AG04449 (cell line): ENCODE data around the gene CAMP.

ENCODE experiments used
- CTCF ChIA-PET: fragments of 350-600 bp; formaldehyde crosslinking; extraction: SDS; loops from one replicate; lab custom pipeline; 2021; ENCODE audit warnings: antibody characterized with exemption; lab: Yijun Ruan, JAX
- POLR2A ChIA-PET: fragments of 400-600, 350-600 bp; formaldehyde crosslinking; extraction: SDS; loops from one replicate; lab custom pipeline; 2020; ENCODE audit warnings: antibody characterized with exemption, inconsistent platforms; lab: Yijun Ruan, JAX
- DNase-seq: peaks from one replicate; pipeline ENCODE4 v3.0.0-alpha.2; 2010; ENCODE audit warnings: low read depth, low spot score
- H3K4me3 ChIP-seq: 2 replicates; pipeline ENCODE4 v1.5.1; 2011; ENCODE audit warnings: low read depth, mild to moderate bottlenecking, control low read depth, low read length
- TF ChIP-seq, protein P1 (sequence below): IDR thresholded peaks from one replicate; pipeline ENCODE4 v1.5.1; 2011; ENCODE audit warnings: mild to moderate bottlenecking, moderate library complexity, low read length, control low read depth, inconsistent platforms; ENCODE audit not compliant: insufficient read depth; ENCODE audit errors: missing control alignments

CAMP gene

GRCh38 chr3:48189321-48189720 is 34.0 kb upstream of the CAMP start:
- no peak for DNase-seq
- POLR2A ChIA-PET, result no interaction called here
- no peak overlapping the region for H3K4me3 ChIP-seq
- CTCF ChIA-PET, result interaction anchor here (1.8 kb wide), 1 partner anchor 247 kb away, joined by 11 read pairs; no protein-coding TSS in a partner anchor
- TF ChIP-seq, protein P1, sequence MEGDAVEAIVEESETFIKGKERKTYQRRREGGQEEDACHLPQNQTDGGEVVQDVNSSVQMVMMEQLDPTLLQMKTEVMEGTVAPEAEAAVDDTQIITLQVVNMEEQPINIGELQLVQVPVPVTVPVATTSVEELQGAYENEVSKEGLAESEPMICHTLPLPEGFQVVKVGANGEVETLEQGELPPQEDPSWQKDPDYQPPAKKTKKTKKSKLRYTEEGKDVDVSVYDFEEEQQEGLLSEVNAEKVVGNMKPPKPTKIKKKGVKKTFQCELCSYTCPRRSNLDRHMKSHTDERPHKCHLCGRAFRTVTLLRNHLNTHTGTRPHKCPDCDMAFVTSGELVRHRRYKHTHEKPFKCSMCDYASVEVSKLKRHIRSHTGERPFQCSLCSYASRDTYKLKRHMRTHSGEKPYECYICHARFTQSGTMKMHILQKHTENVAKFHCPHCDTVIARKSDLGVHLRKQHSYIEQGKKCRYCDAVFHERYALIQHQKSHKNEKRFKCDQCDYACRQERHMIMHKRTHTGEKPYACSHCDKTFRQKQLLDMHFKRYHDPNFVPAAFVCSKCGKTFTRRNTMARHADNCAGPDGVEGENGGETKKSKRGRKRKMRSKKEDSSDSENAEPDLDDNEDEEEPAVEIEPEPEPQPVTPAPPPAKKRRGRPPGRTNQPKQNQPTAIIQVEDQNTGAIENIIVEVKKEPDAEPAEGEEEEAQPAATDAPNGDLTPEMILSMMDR, result no peak

GRCh38 chr3:48190911-48191310 is 32.4 kb upstream of the CAMP start:
- H3K4me3 ChIP-seq, result no peak overlapping the region
- POLR2A ChIA-PET, result no interaction called here
- no peak for DNase-seq
- CTCF ChIA-PET, result interaction anchor here (0.8 to 7.1 kb wide), 3 partner anchors 9 to 244 kb away, joined by 3 to 139 read pairs (median 3); no protein-coding TSS in a partner anchor
- TF ChIP-seq, protein P1, result no peak

- no peak overlapping the region for H3K4me3 ChIP-seq
- TF ChIP-seq, protein P1, result peak; percentile 79
- ChIA-PET POLR2A (interaction anchor here (0.7 kb wide), 1 partner anchor 360 kb away, joined by 3 read pairs; no protein-coding TSS in a partner anchor), CTCF (interaction anchor here (0.6 to 7.1 kb wide), 30 partner anchors 11 to 1060 kb away, joined by 3 to 139 read pairs (median 5); partner anchors contain the start of genes CAMP, CCDC51, TMA7 and ZNF589)
- DNase-seq, result no peak
Observed at GRCh38 chr3:48194446-48195071, 28.7 kb upstream of the CAMP start.

- DNase-seq, result no peak
- ChIA-PET CTCF (interaction anchor here (1.0 to 7.1 kb wide), 2 partner anchors 11 to 238 kb away, joined by 4 to 139 read pairs; no protein-coding TSS in a partner anchor), POLR2A (no interaction called here)
- no peak overlapping the region for H3K4me3 ChIP-seq
- TF ChIP-seq, protein P1, result no peak
Observed at GRCh38 chr3:48196611-48197010, 26.7 kb upstream of the CAMP start.

DNA sequence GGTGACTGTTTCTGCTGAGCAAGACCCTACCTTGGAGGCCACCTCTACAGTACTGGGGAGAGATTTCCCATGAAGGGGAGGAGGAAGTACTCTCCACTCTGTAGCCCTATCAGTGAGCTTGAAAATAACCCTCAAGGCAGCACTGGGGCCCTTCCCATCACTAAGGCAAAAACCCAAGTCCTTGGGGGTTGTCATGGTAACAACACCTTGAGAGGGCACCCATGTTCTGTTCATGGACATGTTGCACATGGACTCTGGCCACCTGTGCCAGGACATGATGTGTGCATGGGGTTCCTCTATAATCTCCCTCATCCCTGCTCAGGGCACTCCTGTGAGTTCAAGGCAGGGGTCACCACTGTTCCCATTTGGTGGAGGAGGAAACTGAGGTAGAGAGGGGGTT is 24.2 kb upstream of the CAMP start:
- TF ChIP-seq, protein P1, result no peak
- ChIA-PET POLR2A (no interaction called here), CTCF (interaction anchor here (1.3 to 2.2 kb wide), 2 partner anchors 9 to 237 kb away, joined by 3 to 10 read pairs; no protein-coding TSS in a partner anchor)
- no peak for DNase-seq
- no peak overlapping the region for H3K4me3 ChIP-seq

DNA sequence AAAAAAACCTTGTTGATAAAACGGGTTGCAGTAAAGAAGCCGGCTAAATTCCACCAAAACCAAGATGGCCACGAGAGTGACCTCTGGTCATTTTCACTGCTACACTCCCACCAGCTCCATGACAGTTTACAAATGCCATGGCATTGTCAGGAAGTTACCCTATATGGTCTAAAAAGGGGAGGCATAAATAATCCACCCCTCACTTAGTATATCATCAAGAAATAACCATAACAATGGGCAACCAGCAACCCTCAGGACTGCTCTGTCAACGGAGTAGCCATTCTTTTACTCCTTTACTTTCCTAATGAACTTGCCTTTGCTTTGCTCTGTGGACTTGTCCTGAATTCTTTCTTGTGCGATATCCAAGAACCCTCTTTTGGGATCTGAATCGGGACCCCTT is 20.7 kb upstream of the CAMP start:
- DNase-seq, result no peak
- ChIA-PET POLR2A (no interaction called here), CTCF (interaction anchor here (6.0 kb wide), 1 partner anchor 9 kb away, joined by 34 read pairs; no protein-coding TSS in a partner anchor)
- H3K4me3 ChIP-seq, result no peak overlapping the region
- TF ChIP-seq, protein P1, result no peak
